IMR-90 (cell line): Measurements from ENCODE around the gene DEFB110. TPM values are rescaled to one million over a fixed set of nuclear protein-coding genes. Genes with fewer than 3 reads are reported as not detected.

Source experiments
- ATAC-seq: fragments of 200-7000 bp; cut with Tn5 transposase; 2 replicates; pipeline ENCODE4 v1.9.1; 2020; ENCODE audit warnings: low read depth, mild to moderate bottlenecking, moderate library complexity
- BruUV-seq: library from RNA; stranded (reverse); fragments of 400-500 nt; replicated peaks from 2 replicates; lab custom pipeline; 2021; lab: Mats Ljungman, UMichigan
- CTCF ChIA-PET: fragments of 300-600 bp; formaldehyde crosslinking; extraction: SDS; loops from one replicate; lab custom pipeline; 2021; ENCODE audit warnings: antibody characterized with exemption; lab: Yijun Ruan, JAX
- POLR2A ChIA-PET: fragments of 300-600 bp; sonication (Branson Sonifier 250); formaldehyde crosslinking; loops from one replicate; lab custom pipeline; 2022; ENCODE audit warnings: antibody characterized with exemption; ENCODE audit not compliant: unreplicated experiment; lab: Charles Lee
- DNase-seq: peaks from one replicate; pipeline ENCODE4 v3.0.0; 2013
- H2AFZ ChIP-seq: replicated peaks from 2 replicates; pipeline ENCODE3; 2013; ENCODE audit warnings: low read length, mild to moderate bottlenecking; ENCODE audit not compliant: poor library complexity
- H2AK5ac ChIP-seq: 2 replicates; pipeline ENCODE4 v1.6.1; 2013; ENCODE audit warnings: low read depth, low read length, inconsistent platforms
- H2AK9ac ChIP-seq: replicated peaks from 2 replicates; pipeline ENCODE3; 2013; ENCODE audit warnings: mild to moderate bottlenecking, low read depth, low read length, moderate library complexity; ENCODE audit not compliant: poor library complexity
- H2BK120ac ChIP-seq: 2 replicates; pipeline ENCODE4 v1.6.1; 2013; ENCODE audit warnings: low read depth, low read length, inconsistent platforms
- H2BK15ac ChIP-seq: 3 replicates; pipeline ENCODE4 v1.6.1; 2013; ENCODE audit warnings: low read depth, low read length, inconsistent platforms
- H2BK20ac ChIP-seq: 2 replicates; pipeline ENCODE4 v1.6.1; 2013; ENCODE audit warnings: low read depth, mild to moderate bottlenecking, inconsistent platforms, low read length, moderate library complexity
- H2BK5ac ChIP-seq: 2 replicates; pipeline ENCODE4 v1.6.1; 2013; ENCODE audit warnings: mild to moderate bottlenecking, low read depth, low read length, inconsistent platforms; ENCODE audit not compliant: poor library complexity, severe bottlenecking
- H3K14ac ChIP-seq: replicated peaks from 2 replicates; pipeline ENCODE4 v1.6.1; 2013; ENCODE audit warnings: low read depth, low read length, inconsistent platforms
- H3K18ac ChIP-seq: 2 replicates; pipeline ENCODE4 v1.6.1; 2013; ENCODE audit warnings: low read depth, low read length, control low read depth
- H3K23ac ChIP-seq: 2 replicates; pipeline ENCODE4 v1.6.1; 2013; ENCODE audit warnings: low read depth, low read length, inconsistent platforms
- H3K27ac ChIP-seq: 2 replicates; pipeline ENCODE4 v1.5.1; 2013; ENCODE audit warnings: mild to moderate bottlenecking, control low read depth, low read length; ENCODE audit not compliant: insufficient read depth
- H3K27me3 ChIP-seq: 2 replicates; pipeline ENCODE4 v1.6.1; 2013; ENCODE audit warnings: low read length; ENCODE audit not compliant: control insufficient read depth, insufficient read depth
- H3K36me3 ChIP-seq: 2 replicates; pipeline ENCODE4 v1.6.1; 2013; ENCODE audit warnings: low read length, mixed read lengths; ENCODE audit not compliant: control insufficient read depth, insufficient read depth
- H3K4ac ChIP-seq: 2 replicates; pipeline ENCODE4 v1.6.1; 2013; ENCODE audit warnings: low read depth, low read length, inconsistent platforms
- H3K4me1 ChIP-seq: 2 replicates; pipeline ENCODE4 v1.6.1; 2013; ENCODE audit warnings: low read length, mixed read lengths; ENCODE audit not compliant: control insufficient read depth, insufficient read depth
- H3K4me2 ChIP-seq: 2 replicates; pipeline ENCODE4 v1.6.1; 2013; ENCODE audit warnings: low read depth, mild to moderate bottlenecking, control low read depth, low read length, moderate library complexity
- H3K4me3 ChIP-seq: 2 replicates; pipeline ENCODE4 v1.5.1; 2013; ENCODE audit warnings: low read depth, mild to moderate bottlenecking, control low read depth, low read length, moderate library complexity; ENCODE audit not compliant: insufficient read depth
- H3K56ac ChIP-seq: 2 replicates; pipeline ENCODE4 v1.6.1; 2013; ENCODE audit warnings: low read length, inconsistent platforms; ENCODE audit not compliant: insufficient read depth; ENCODE audit errors: extremely low read depth
- H3K79me1 ChIP-seq, 2 experiments: 2 replicates each; pipeline ENCODE4 v1.6.1; 2013; ENCODE audit warnings: low read length in 2 of 2, inconsistent platforms in 1 of 2, low read depth in 1 of 2
- H3K9ac ChIP-seq: 2 replicates; pipeline ENCODE4 v1.6.1; 2013; ENCODE audit warnings: low read depth, low read length, control low read depth
- H3K9me1 ChIP-seq: 2 replicates; pipeline ENCODE4 v1.6.1; 2013; ENCODE audit warnings: low read length, inconsistent platforms; ENCODE audit not compliant: insufficient read depth
- H3K9me3 ChIP-seq: 2 replicates; pipeline ENCODE4 v1.6.1; 2013; ENCODE audit warnings: low read length; ENCODE audit not compliant: control insufficient read depth, insufficient read depth
- H4K20me1 ChIP-seq: 2 replicates; pipeline ENCODE4 v1.6.1; 2013; ENCODE audit warnings: low read length, inconsistent platforms; ENCODE audit not compliant: insufficient read depth
- H4K5ac ChIP-seq: 2 replicates; pipeline ENCODE4 v1.6.1; 2013; ENCODE audit warnings: mild to moderate bottlenecking, low read depth, low read length, control low read depth
- H4K8ac ChIP-seq, 2 experiments: 2 replicates each; pipeline ENCODE4 v1.6.1; 2013; ENCODE audit warnings: low read depth in 2 of 2, low read length in 2 of 2, control low read depth in 1 of 2, inconsistent platforms in 1 of 2
- H4K91ac ChIP-seq: 2 replicates; pipeline ENCODE4 v1.6.1; 2013; ENCODE audit warnings: low read depth, low read length, inconsistent platforms; ENCODE audit not compliant: insufficient read depth
- BHLHE40 ChIP-seq: fragments of 150-350 bp; IDR thresholded peaks from 2 replicates; pipeline ENCODE4 v1.6.1; 2016; ENCODE audit warnings: mild to moderate bottlenecking, low read depth, low read length
- CEBPB ChIP-seq: IDR thresholded peaks from 2 replicates; pipeline ENCODE4 v1.6.1; 2012; ENCODE audit warnings: low read depth, low read length, improper control_type of control experiment
- CHD1 ChIP-seq: IDR thresholded peaks from 2 replicates; pipeline ENCODE4 v1.6.1; 2012; ENCODE audit warnings: low read depth, low read length, improper control_type of control experiment
- CTCF ChIP-seq: conservative IDR thresholded peaks from 2 replicates; pipeline ENCODE4 v1.5.1; 2012; ENCODE audit warnings: mild to moderate bottlenecking, low read depth, low read length, improper control_type of control experiment
- ELK1 ChIP-seq: fragments of 150-350 bp; IDR thresholded peaks from 2 replicates; pipeline ENCODE4 v1.6.1; 2016; ENCODE audit warnings: low read depth, mild to moderate bottlenecking, low read length, moderate library complexity, borderline replicate concordance
- FOS ChIP-seq: fragments of 150-350 bp; IDR thresholded peaks from 2 replicates; pipeline ENCODE4 v1.6.1; 2016; ENCODE audit warnings: low read depth, low read length
- MAFK ChIP-seq: IDR thresholded peaks from 2 replicates; pipeline ENCODE4 v1.6.1; 2012; ENCODE audit warnings: low read depth, low read length, improper control_type of control experiment
- MAZ ChIP-seq: IDR thresholded peaks from 2 replicates; pipeline ENCODE4 v1.6.1; 2012; ENCODE audit warnings: low read depth, mild to moderate bottlenecking, low read length, improper control_type of control experiment, moderate library complexity, borderline replicate concordance
- MXI1 ChIP-seq: IDR thresholded peaks from 2 replicates; pipeline ENCODE4 v1.6.1; 2012; ENCODE audit warnings: low read depth, mild to moderate bottlenecking, low read length, moderate library complexity, borderline replicate concordance
- NFE2L2 ChIP-seq: fragments of 150-350 bp; IDR thresholded peaks from 2 replicates; pipeline ENCODE4 v1.6.1; 2016; ENCODE audit warnings: low read depth, mild to moderate bottlenecking, low read length
- POLR2A ChIP-seq: IDR thresholded peaks from 2 replicates; pipeline ENCODE4 v1.6.1; 2012; ENCODE audit warnings: mild to moderate bottlenecking, low read depth, low read length
- RAD21 ChIP-seq: IDR thresholded peaks from 2 replicates; pipeline ENCODE4 v1.6.1; 2012; ENCODE audit warnings: low read length, improper control_type of control experiment
- RCOR1 ChIP-seq: IDR thresholded peaks from 2 replicates; pipeline ENCODE4 v1.6.1; 2012; ENCODE audit warnings: mild to moderate bottlenecking, low read length, improper control_type of control experiment; ENCODE audit not compliant: insufficient replicate concordance
- RFX5 ChIP-seq: IDR thresholded peaks from 2 replicates; pipeline ENCODE4 v1.8.0; 2012; ENCODE audit warnings: low read depth, mild to moderate bottlenecking, low read length, moderate library complexity
- SMC3 ChIP-seq: fragments of 150-350 bp; IDR thresholded peaks from 2 replicates; pipeline ENCODE4 v1.6.1; 2016; ENCODE audit warnings: low read depth, mild to moderate bottlenecking, antibody characterized with exemption, low read length, moderate library complexity
- WGBS, 2 experiments: methylation state at CpG; one replicate each; pipeline versions ENCODE4 v1.1.5 to v1.1.7; 2013; ENCODE audit warnings: missing lambda C conversion rate in 2 of 2; ENCODE audit not compliant: insufficient read length in 1 of 2; ENCODE audit errors: extremely low coverage in 2 of 2; 5-methylcytosine and 5-hydroxymethylcytosine counted together
- dilution Hi-C: fragments of 300-500 bp; cut with HindIII; formaldehyde crosslinking; loops from one replicate; pipeline ENCODE4 v1.14.3; 2018; ENCODE audit warnings: low sequenced_read_pairs; ENCODE audit not compliant: unreplicated experiment
- in situ Hi-C: fragments of 300-500 bp; cut with MboI; formaldehyde crosslinking; loops from 3 replicates; pipeline ENCODE4 v1.14.3; 2019; ENCODE audit warnings: low sequenced_read_pairs, inconsistent platforms, mixed read lengths
- intact Hi-C: fragments of 100-400 bp; cut with micrococcal nuclease; formaldehyde crosslinking; loops from 2 replicates; pipeline ENCODE4 v1.10.0; 2022
- polyA plus RNA-seq, 3 experiments: library from polyadenylated mRNA; depleted of rRNA; stranded (reverse); fragments of >200 nt; gene quantifications; 2 replicates each; pipeline ENCODE4 v1.2.3, GENCODE V29; 2012; ENCODE audit warnings: low replicate concordance in 1 of 3
- total RNA-seq: library from RNA; depleted of rRNA; stranded (reverse); fragments of >200 nt; gene quantifications from 2 replicates; pipeline ENCODE4 v1.2.3, GENCODE V29; 2012
- TF ChIP-seq, protein P1 (sequence below): fragments of 150-350 bp; IDR thresholded peaks from 2 replicates; pipeline ENCODE4 v1.6.1; 2017; ENCODE audit warnings: mild to moderate bottlenecking, antibody characterized with exemption, low read length, low read depth

The DEFB110 gene
- total and polyA plus RNA-seq, 2 of the 4 experiments (the other 2 are of a cell fraction), result not detected

DNA sequence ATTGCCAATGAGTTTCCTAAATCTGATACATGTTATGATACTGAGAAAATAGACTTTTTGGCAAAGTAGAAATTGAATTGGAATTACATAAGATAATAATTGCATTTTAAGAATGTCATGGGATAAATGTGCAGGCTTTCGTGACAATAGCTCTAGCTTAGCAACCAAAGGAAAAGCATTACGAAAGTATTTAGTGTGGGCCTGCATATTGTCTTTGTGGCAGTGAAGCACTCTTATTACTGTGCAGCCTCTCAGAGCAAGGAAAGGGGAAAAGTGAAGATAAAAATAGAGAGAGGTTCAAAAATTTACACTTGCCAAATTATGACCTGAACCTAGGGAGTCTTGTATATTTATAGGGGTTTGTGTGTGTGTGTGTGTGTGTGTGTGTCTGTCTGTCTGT lies 39.7 kb downstream of the DEFB110 start:
- Histone ChIP-seq H3K9me1 (no peaks in the 10 kb centered on the region), H2BK15ac (no peak overlapping the region), H3K23ac (no peak overlapping the region), H3K9me3 (no peaks in the 10 kb centered on the region), H3K14ac (no peak overlapping the region), H3K4me2 (no peak overlapping the region), H3K4ac (no peak overlapping the region), H3K27ac (no peak overlapping the region), H2AK5ac (no peak overlapping the region), H2BK5ac (no peak overlapping the region), H4K20me1 (no peaks in the 10 kb centered on the region), H4K5ac (no peak overlapping the region), H2BK120ac (no peak overlapping the region), H3K4me1 (no peaks in the 10 kb centered on the region), H3K36me3 (no peaks in the 10 kb centered on the region), H3K79me1 (no peaks in the 10 kb centered on the region), H2AFZ (no peak overlapping the region), H3K27me3 (no peaks in the 10 kb centered on the region), H2BK20ac (no peak overlapping the region), H4K8ac (no peak overlapping the region), H3K9ac (no peak overlapping the region), H3K18ac (no peak overlapping the region), H3K4me3 (no peak overlapping the region), H4K91ac (no peak overlapping the region), H2AK9ac (no peak overlapping the region), H3K56ac (no peak overlapping the region)
- ChIA-PET POLR2A (no interaction called here), CTCF (no interaction called here)
- no TSS peak for BruUV-seq
- in situ Hi-C loops, result no loop called here
- no peak for ATAC-seq
- intact Hi-C loops, result no loop called here
- no CpG with 5 or more reads among the region's 2 CpGs for WGBS, 2 experiments
- dilution Hi-C loops, result no loop called here
- no peak for DNase-seq
- TF ChIP-seq MAFK (no peak), ELK1 (no peak), CHD1 (no peak), MXI1 (no peak), RCOR1 (no peak), NFE2L2 (no peak), SMC3 (no peak), CEBPB (no peak), BHLHE40 (no peak), RFX5 (no peak), CTCF (no peak), POLR2A (no peak), FOS (no peak), RAD21 (no peak), MAZ (no peak)
- TF ChIP-seq, protein P1, sequence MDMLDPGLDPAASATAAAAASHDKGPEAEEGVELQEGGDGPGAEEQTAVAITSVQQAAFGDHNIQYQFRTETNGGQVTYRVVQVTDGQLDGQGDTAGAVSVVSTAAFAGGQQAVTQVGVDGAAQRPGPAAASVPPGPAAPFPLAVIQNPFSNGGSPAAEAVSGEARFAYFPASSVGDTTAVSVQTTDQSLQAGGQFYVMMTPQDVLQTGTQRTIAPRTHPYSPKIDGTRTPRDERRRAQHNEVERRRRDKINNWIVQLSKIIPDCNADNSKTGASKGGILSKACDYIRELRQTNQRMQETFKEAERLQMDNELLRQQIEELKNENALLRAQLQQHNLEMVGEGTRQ, result no peak
